Measurements from ENCODE around the gene RABGEF1. TPM values are rescaled to one million over a fixed set of nuclear protein-coding genes. Genes with fewer than 3 reads are reported as not detected.
A peak's percentile ranks its signal among the peaks of the same experiment; 100 is the strongest.
"Not testable (repeated sequence)": the region's sequence is repeated elsewhere in the genome, so short reads cannot be mapped to it uniquely, and the experiment has no call there.

RABGEF1 gene
- total RNA-seq, 4 donors from 2014 or later: 13.1 to 38.3 (median 25.4) TPM

- H3K4me1 ChIP-seq, H3K9me3 ChIP-seq, H3K27me3 ChIP-seq, H3K36me3 ChIP-seq: not testable (repeated sequence)
- Histone ChIP-seq H3K4me3 (peak overlapping the region; percentile 59 to 82), H3K27ac (peak overlapping the region; percentile 92 to 93)
- DNase-seq: peak in 1 of 2 donors; percentile 27
- peak in 1 of 4 experiments; percentile 15 for TF ChIP-seq CTCF (IDR thresholded peaks at IDR 0.05)
- intact Hi-C loops (cut with DNase I; ENCODE audit: low total_unique reads): loop anchor here (10.0 kb wide), 1 partner anchor 64 kb away; no protein-coding TSS in a partner anchor
These were observed 612 bp downstream of the RABGEF1 start for GRCh38 chr7:66740980-66741709.

- intact Hi-C loops (cut with DNase I; ENCODE audit: low total_unique reads): loop anchor here (10.0 kb wide), 1 partner anchor 63 kb away; no protein-coding TSS in a partner anchor
These were observed 1.1 kb downstream of the RABGEF1 start for GRCh38 chr7:66741710-66742049.

GRCh38 chr7:66742298-66742697 is 1.8 kb downstream of the RABGEF1 start:
- not testable (repeated sequence) for H3K4me1 ChIP-seq, H3K27me3 ChIP-seq, H3K9me3 ChIP-seq, H3K27ac ChIP-seq, H3K4me3 ChIP-seq, H3K36me3 ChIP-seq, DNase-seq
- intact Hi-C loops (cut with DNase I; ENCODE audit: low total_unique reads): loop anchor here (10.0 kb wide), 1 partner anchor 63 kb away; no protein-coding TSS in a partner anchor

More at GRCh38 chr7:66741710-66742049, 1.1 kb downstream of the RABGEF1 start:
- Histone ChIP-seq H3K9me3 (no peaks in the 10 kb centered on the region), H3K27ac (peak overlapping the region; percentile 92 to 93), H3K27me3 (no peaks in the 10 kb centered on the region), H3K4me3 (peak overlapping the region; percentile 59 to 82), H3K4me1 (no peaks in the 10 kb centered on the region), H3K36me3 (no peaks in the 10 kb centered on the region)
- peak in 1 of 2 donors; percentile 27 for DNase-seq
- TF ChIP-seq CTCF (IDR thresholded peaks at IDR 0.05): no peak
- no peak for TF ChIP-seq POLR2A (IDR thresholded peaks at IDR 0.05)

GRCh38 chr7:66743920-66744319 is 3.4 kb downstream of the RABGEF1 start:
- intact Hi-C loops (cut with DNase I; ENCODE audit: low total_unique reads): loop anchor here (10.0 kb wide), 1 partner anchor 61 kb away; no protein-coding TSS in a partner anchor
- H3K9me3 ChIP-seq: no peaks in the 10 kb centered on the region
- no peak for DNase-seq
- no peak overlapping the region for H3K27ac ChIP-seq
- H3K36me3 ChIP-seq: no peaks in the 10 kb centered on the region
- no peaks in the 10 kb centered on the region for H3K27me3 ChIP-seq
- no peaks in the 10 kb centered on the region for H3K4me1 ChIP-seq
- TF ChIP-seq CTCF (IDR thresholded peaks at IDR 0.05): no peak
- TF ChIP-seq POLR2A (IDR thresholded peaks at IDR 0.05): no peak
- H3K4me3 ChIP-seq: no peak overlapping the region

GRCh38 chr7:66747385-66747784 is 6.9 kb downstream of the RABGEF1 start:
- no peaks in the 10 kb centered on the region for H3K27me3 ChIP-seq
- no peak for DNase-seq
- no peak overlapping the region for H3K27ac ChIP-seq
- H3K9me3 ChIP-seq: no peaks in the 10 kb centered on the region
- no peak for TF ChIP-seq CTCF (IDR thresholded peaks at IDR 0.05)
- no peak for TF ChIP-seq POLR2A (IDR thresholded peaks at IDR 0.05)
- no peaks in the 10 kb centered on the region for H3K4me1 ChIP-seq
- H3K4me3 ChIP-seq: no peak overlapping the region
- intact Hi-C loops (cut with DNase I; ENCODE audit: low total_unique reads): loop anchor here (10.0 kb wide), 1 partner anchor 57 kb away; no protein-coding TSS in a partner anchor
- no peaks in the 10 kb centered on the region for H3K36me3 ChIP-seq

All from uterus (tissue), 4 donors.